IMR-90 (cell line): ENCODE measurements around the gene TMPRSS9. TPM values are rescaled to one million over a fixed set of nuclear protein-coding genes. Genes with fewer than 3 reads are reported as not detected.

Experiments used
- ATAC-seq: fragments of 200-7000 bp; cut with Tn5 transposase; 2 replicates; pipeline ENCODE4 v1.9.1; 2020; ENCODE audit warnings: low read depth, mild to moderate bottlenecking, moderate library complexity
- BruUV-seq: library from RNA; stranded (reverse); fragments of 400-500 nt; replicated peaks from 2 replicates; lab custom pipeline; 2021; lab: Mats Ljungman, UMichigan
- CTCF ChIA-PET: fragments of 300-600 bp; formaldehyde crosslinking; extraction: SDS; loops from one replicate; lab custom pipeline; 2021; ENCODE audit warnings: antibody characterized with exemption; lab: Yijun Ruan, JAX
- POLR2A ChIA-PET: fragments of 300-600 bp; sonication (Branson Sonifier 250); formaldehyde crosslinking; loops from one replicate; lab custom pipeline; 2022; ENCODE audit warnings: antibody characterized with exemption; ENCODE audit not compliant: unreplicated experiment; lab: Charles Lee
- DNase-seq: peaks from one replicate; pipeline ENCODE4 v3.0.0; 2013
- H2AFZ ChIP-seq: replicated peaks from 2 replicates; pipeline ENCODE3; 2013; ENCODE audit warnings: low read length, mild to moderate bottlenecking; ENCODE audit not compliant: poor library complexity
- H2AK5ac ChIP-seq: 2 replicates; pipeline ENCODE4 v1.6.1; 2013; ENCODE audit warnings: low read depth, low read length, inconsistent platforms
- H2AK9ac ChIP-seq: replicated peaks from 2 replicates; pipeline ENCODE3; 2013; ENCODE audit warnings: mild to moderate bottlenecking, low read depth, low read length, moderate library complexity; ENCODE audit not compliant: poor library complexity
- H2BK120ac ChIP-seq: 2 replicates; pipeline ENCODE4 v1.6.1; 2013; ENCODE audit warnings: low read depth, low read length, inconsistent platforms
- H2BK15ac ChIP-seq: 3 replicates; pipeline ENCODE4 v1.6.1; 2013; ENCODE audit warnings: low read depth, low read length, inconsistent platforms
- H2BK20ac ChIP-seq: 2 replicates; pipeline ENCODE4 v1.6.1; 2013; ENCODE audit warnings: low read depth, mild to moderate bottlenecking, inconsistent platforms, low read length, moderate library complexity
- H2BK5ac ChIP-seq: 2 replicates; pipeline ENCODE4 v1.6.1; 2013; ENCODE audit warnings: mild to moderate bottlenecking, low read depth, low read length, inconsistent platforms; ENCODE audit not compliant: poor library complexity, severe bottlenecking
- H3K14ac ChIP-seq: replicated peaks from 2 replicates; pipeline ENCODE4 v1.6.1; 2013; ENCODE audit warnings: low read depth, low read length, inconsistent platforms
- H3K18ac ChIP-seq: 2 replicates; pipeline ENCODE4 v1.6.1; 2013; ENCODE audit warnings: low read depth, low read length, control low read depth
- H3K23ac ChIP-seq: 2 replicates; pipeline ENCODE4 v1.6.1; 2013; ENCODE audit warnings: low read depth, low read length, inconsistent platforms
- H3K27ac ChIP-seq: 2 replicates; pipeline ENCODE4 v1.5.1; 2013; ENCODE audit warnings: mild to moderate bottlenecking, control low read depth, low read length; ENCODE audit not compliant: insufficient read depth
- H3K27me3 ChIP-seq: 2 replicates; pipeline ENCODE4 v1.6.1; 2013; ENCODE audit warnings: low read length; ENCODE audit not compliant: control insufficient read depth, insufficient read depth
- H3K36me3 ChIP-seq: 2 replicates; pipeline ENCODE4 v1.6.1; 2013; ENCODE audit warnings: low read length, mixed read lengths; ENCODE audit not compliant: control insufficient read depth, insufficient read depth
- H3K4ac ChIP-seq: 2 replicates; pipeline ENCODE4 v1.6.1; 2013; ENCODE audit warnings: low read depth, low read length, inconsistent platforms
- H3K4me1 ChIP-seq: 2 replicates; pipeline ENCODE4 v1.6.1; 2013; ENCODE audit warnings: low read length, mixed read lengths; ENCODE audit not compliant: control insufficient read depth, insufficient read depth
- H3K4me2 ChIP-seq: 2 replicates; pipeline ENCODE4 v1.6.1; 2013; ENCODE audit warnings: low read depth, mild to moderate bottlenecking, control low read depth, low read length, moderate library complexity
- H3K4me3 ChIP-seq: 2 replicates; pipeline ENCODE4 v1.5.1; 2013; ENCODE audit warnings: low read depth, mild to moderate bottlenecking, control low read depth, low read length, moderate library complexity; ENCODE audit not compliant: insufficient read depth
- H3K56ac ChIP-seq: 2 replicates; pipeline ENCODE4 v1.6.1; 2013; ENCODE audit warnings: low read length, inconsistent platforms; ENCODE audit not compliant: insufficient read depth; ENCODE audit errors: extremely low read depth
- H3K79me1 ChIP-seq, 2 experiments: 2 replicates each; pipeline ENCODE4 v1.6.1; 2013; ENCODE audit warnings: low read length in 2 of 2, inconsistent platforms in 1 of 2, low read depth in 1 of 2
- H3K9ac ChIP-seq: 2 replicates; pipeline ENCODE4 v1.6.1; 2013; ENCODE audit warnings: low read depth, low read length, control low read depth
- H3K9me1 ChIP-seq: 2 replicates; pipeline ENCODE4 v1.6.1; 2013; ENCODE audit warnings: low read length, inconsistent platforms; ENCODE audit not compliant: insufficient read depth
- H3K9me3 ChIP-seq: 2 replicates; pipeline ENCODE4 v1.6.1; 2013; ENCODE audit warnings: low read length; ENCODE audit not compliant: control insufficient read depth, insufficient read depth
- H4K20me1 ChIP-seq: 2 replicates; pipeline ENCODE4 v1.6.1; 2013; ENCODE audit warnings: low read length, inconsistent platforms; ENCODE audit not compliant: insufficient read depth
- H4K5ac ChIP-seq: 2 replicates; pipeline ENCODE4 v1.6.1; 2013; ENCODE audit warnings: mild to moderate bottlenecking, low read depth, low read length, control low read depth
- H4K8ac ChIP-seq, 2 experiments: 2 replicates each; pipeline ENCODE4 v1.6.1; 2013; ENCODE audit warnings: low read depth in 2 of 2, low read length in 2 of 2, control low read depth in 1 of 2, inconsistent platforms in 1 of 2
- H4K91ac ChIP-seq: 2 replicates; pipeline ENCODE4 v1.6.1; 2013; ENCODE audit warnings: low read depth, low read length, inconsistent platforms; ENCODE audit not compliant: insufficient read depth
- BHLHE40 ChIP-seq: fragments of 150-350 bp; IDR thresholded peaks from 2 replicates; pipeline ENCODE4 v1.6.1; 2016; ENCODE audit warnings: mild to moderate bottlenecking, low read depth, low read length
- CEBPB ChIP-seq: IDR thresholded peaks from 2 replicates; pipeline ENCODE4 v1.6.1; 2012; ENCODE audit warnings: low read depth, low read length, improper control_type of control experiment
- CHD1 ChIP-seq: IDR thresholded peaks from 2 replicates; pipeline ENCODE4 v1.6.1; 2012; ENCODE audit warnings: low read depth, low read length, improper control_type of control experiment
- CTCF ChIP-seq: conservative IDR thresholded peaks from 2 replicates; pipeline ENCODE4 v1.5.1; 2012; ENCODE audit warnings: mild to moderate bottlenecking, low read depth, low read length, improper control_type of control experiment
- ELK1 ChIP-seq: fragments of 150-350 bp; IDR thresholded peaks from 2 replicates; pipeline ENCODE4 v1.6.1; 2016; ENCODE audit warnings: low read depth, mild to moderate bottlenecking, low read length, moderate library complexity, borderline replicate concordance
- FOS ChIP-seq: fragments of 150-350 bp; IDR thresholded peaks from 2 replicates; pipeline ENCODE4 v1.6.1; 2016; ENCODE audit warnings: low read depth, low read length
- MAFK ChIP-seq: IDR thresholded peaks from 2 replicates; pipeline ENCODE4 v1.6.1; 2012; ENCODE audit warnings: low read depth, low read length, improper control_type of control experiment
- MAZ ChIP-seq: IDR thresholded peaks from 2 replicates; pipeline ENCODE4 v1.6.1; 2012; ENCODE audit warnings: low read depth, mild to moderate bottlenecking, low read length, improper control_type of control experiment, moderate library complexity, borderline replicate concordance
- MXI1 ChIP-seq: IDR thresholded peaks from 2 replicates; pipeline ENCODE4 v1.6.1; 2012; ENCODE audit warnings: low read depth, mild to moderate bottlenecking, low read length, moderate library complexity, borderline replicate concordance
- NFE2L2 ChIP-seq: fragments of 150-350 bp; IDR thresholded peaks from 2 replicates; pipeline ENCODE4 v1.6.1; 2016; ENCODE audit warnings: low read depth, mild to moderate bottlenecking, low read length
- POLR2A ChIP-seq: IDR thresholded peaks from 2 replicates; pipeline ENCODE4 v1.6.1; 2012; ENCODE audit warnings: mild to moderate bottlenecking, low read depth, low read length
- RAD21 ChIP-seq: IDR thresholded peaks from 2 replicates; pipeline ENCODE4 v1.6.1; 2012; ENCODE audit warnings: low read length, improper control_type of control experiment
- RCOR1 ChIP-seq: IDR thresholded peaks from 2 replicates; pipeline ENCODE4 v1.6.1; 2012; ENCODE audit warnings: mild to moderate bottlenecking, low read length, improper control_type of control experiment; ENCODE audit not compliant: insufficient replicate concordance
- RFX5 ChIP-seq: IDR thresholded peaks from 2 replicates; pipeline ENCODE4 v1.8.0; 2012; ENCODE audit warnings: low read depth, mild to moderate bottlenecking, low read length, moderate library complexity
- SMC3 ChIP-seq: fragments of 150-350 bp; IDR thresholded peaks from 2 replicates; pipeline ENCODE4 v1.6.1; 2016; ENCODE audit warnings: low read depth, mild to moderate bottlenecking, antibody characterized with exemption, low read length, moderate library complexity
- USF2 ChIP-seq: fragments of 150-350 bp; IDR thresholded peaks from 2 replicates; pipeline ENCODE4 v1.6.1; 2017; ENCODE audit warnings: mild to moderate bottlenecking, antibody characterized with exemption, low read length, low read depth
- WGBS, 2 experiments: methylation state at CpG; one replicate each; pipeline versions ENCODE4 v1.1.5 to v1.1.7; 2013; ENCODE audit warnings: missing lambda C conversion rate in 2 of 2; ENCODE audit not compliant: insufficient read length in 1 of 2; ENCODE audit errors: extremely low coverage in 2 of 2; 5-methylcytosine and 5-hydroxymethylcytosine counted together
- dilution Hi-C: fragments of 300-500 bp; cut with HindIII; formaldehyde crosslinking; loops from one replicate; pipeline ENCODE4 v1.14.3; 2018; ENCODE audit warnings: low sequenced_read_pairs; ENCODE audit not compliant: unreplicated experiment
- in situ Hi-C: fragments of 300-500 bp; cut with MboI; formaldehyde crosslinking; loops from 3 replicates; pipeline ENCODE4 v1.14.3; 2019; ENCODE audit warnings: low sequenced_read_pairs, inconsistent platforms, mixed read lengths
- intact Hi-C: fragments of 100-400 bp; cut with micrococcal nuclease; formaldehyde crosslinking; loops from 2 replicates; pipeline ENCODE4 v1.10.0; 2022
- polyA plus RNA-seq, 3 experiments: library from polyadenylated mRNA; depleted of rRNA; stranded (reverse); fragments of >200 nt; gene quantifications; 2 replicates each; pipeline ENCODE4 v1.2.3, GENCODE V29; 2012; ENCODE audit warnings: low replicate concordance in 1 of 3
- total RNA-seq: library from RNA; depleted of rRNA; stranded (reverse); fragments of >200 nt; gene quantifications from 2 replicates; pipeline ENCODE4 v1.2.3, GENCODE V29; 2012

The TMPRSS9 gene
- total and polyA plus RNA-seq, 2 of the 4 experiments (the other 2 are of a cell fraction): not detected

GRCh38 chr19:2434267-2434666 is 74.2 kb downstream of the TMPRSS9 start:
- Histone ChIP-seq H3K9me1 (no peaks in the 10 kb centered on the region), H3K23ac (no peak overlapping the region), H4K5ac (no peak overlapping the region), H3K9ac (no peak overlapping the region), H4K20me1 (peaks cover 16% of the 10 kb centered on the region), H4K8ac (no peak overlapping the region), H2BK15ac (no peak overlapping the region), H3K4me3 (no peak overlapping the region), H2BK5ac (no peak overlapping the region), H3K79me1 (peaks cover 18 to 24% of the 10 kb centered on the region in 2 experiments), H3K14ac (no peak overlapping the region), H3K56ac (no peak overlapping the region), H2AK9ac (no peak overlapping the region), H3K4me1 (no peaks in the 10 kb centered on the region), H3K4ac (no peak overlapping the region), H3K9me3 (no peaks in the 10 kb centered on the region), H4K91ac (no peak overlapping the region), H2BK120ac (no peak overlapping the region), H2AFZ (no peak overlapping the region), H3K36me3 (peaks cover 43% of the 10 kb centered on the region), H3K27me3 (no peaks in the 10 kb centered on the region), H2AK5ac (no peak overlapping the region), H3K27ac (no peak overlapping the region), H3K18ac (no peak overlapping the region), H3K4me2 (no peak overlapping the region), H2BK20ac (no peak overlapping the region)
- intact Hi-C loops (no loop called here), dilution Hi-C loops (no loop called here), in situ Hi-C loops (no loop called here)
- CTCF ChIA-PET: interaction anchor here (0.8 kb wide), 1 partner anchor 177 kb away, joined by 3 read pairs; no protein-coding TSS in a partner anchor
- 98% methylated on average over 22 of the region's 22 CpGs; no CpG with 5 or more reads in 1 of the 2 experiments for WGBS, 2 experiments
- POLR2A ChIA-PET: interaction anchor here (0.6 kb wide), 1 partner anchor 15 kb away, joined by 14 read pairs; no protein-coding TSS in a partner anchor
- BruUV-seq: TSS peak; percentile 22
- ATAC-seq (no peak), DNase-seq (no peak)
- TF ChIP-seq ELK1 (no peak), MXI1 (no peak), NFE2L2 (no peak), RCOR1 (no peak), RAD21 (no peak), MAZ (no peak), CHD1 (no peak), RFX5 (no peak), POLR2A (no peak), FOS (no peak), CTCF (no peak), CEBPB (no peak), MAFK (no peak), USF2 (no peak), SMC3 (no peak), BHLHE40 (no peak)
